Vagina (tissue), 2 donors: ENCODE results near the gene ARMH4.

Source experiments
- CTCF ChIP-seq, 3 experiments: fragments of 450-650 bp in 2 of 3; fragments of 200-600 bp in 1 of 3; sonication (generic) in 1 of 3; IDR thresholded peaks; one replicate each; pipeline ENCODE4 v1.5.1; 2017 to 2019; ENCODE audit warnings: antibody characterized with exemption in 3 of 3, mild to moderate bottlenecking in 2 of 3, moderate library complexity in 2 of 3
- POLR2A ChIP-seq, 2 donors: fragments of 450-650 bp; IDR thresholded peaks; one replicate each; pipeline ENCODE4 v1.6.1; 2017; ENCODE audit warnings: antibody characterized with exemption in 2 of 2, mild to moderate bottlenecking in 2 of 2, moderate library complexity in 2 of 2
- POLR2AphosphoS5 ChIP-seq, 2 donors: sonication (generic); formaldehyde crosslinking; IDR thresholded peaks; one replicate each; pipeline ENCODE4 v1.9.0; 2017; ENCODE audit warnings: antibody characterized with exemption in 2 of 2, mild to moderate bottlenecking in 2 of 2, low read depth in 1 of 2; ENCODE audit not compliant: insufficient read depth in 1 of 2

- TF ChIP-seq CTCF (IDR thresholded peaks at IDR 0.05) (no peak), POLR2A (IDR thresholded peaks at IDR 0.05) (no peak), POLR2AphosphoS5 (IDR thresholded peaks at IDR 0.05; ENCODE audit: insufficient read depth in 1 of 2, low read depth in 1 of 2) (no peak)
These were observed 66.1 kb downstream of the ARMH4 start for GRCh38 chr14:58085877-58086276.
